Glutamatergic neuron (in vitro differentiated cells): ENCODE measurements around the gene MAPKAP1. TPM values are rescaled to one million over a fixed set of nuclear protein-coding genes. Genes with fewer than 3 reads are reported as not detected.

Experiments used
- DNase-seq: peaks from one replicate; pipeline ENCODE4 v3.0.0; 2022
- H3K27ac Mint-ChIP-seq: one replicate; pipeline ENCODE4 v1.8.0; 2020; ENCODE audit warnings: mild to moderate bottlenecking, mixed read lengths, inconsistent platforms; ENCODE audit not compliant: unreplicated experiment
- H3K27me3 Mint-ChIP-seq: one replicate; pipeline ENCODE4 v1.8.0; 2020; ENCODE audit warnings: mild to moderate bottlenecking, moderate library complexity, mixed read lengths, inconsistent platforms; ENCODE audit not compliant: unreplicated experiment
- H3K36me3 Mint-ChIP-seq: one replicate; pipeline ENCODE4 v1.8.0; 2020; ENCODE audit warnings: mild to moderate bottlenecking, mixed read lengths, inconsistent platforms; ENCODE audit not compliant: unreplicated experiment
- H3K4me1 Mint-ChIP-seq: one replicate; pipeline ENCODE4 v1.8.0; 2020; ENCODE audit warnings: mild to moderate bottlenecking, low read depth, mixed read lengths, inconsistent platforms; ENCODE audit not compliant: unreplicated experiment
- H3K4me3 Mint-ChIP-seq: one replicate; pipeline ENCODE4 v1.8.0; 2020; ENCODE audit warnings: mild to moderate bottlenecking, mixed read lengths, inconsistent platforms; ENCODE audit not compliant: unreplicated experiment
- H3K9me3 Mint-ChIP-seq: one replicate; pipeline ENCODE4 v1.8.0; 2020; ENCODE audit warnings: mild to moderate bottlenecking, moderate library complexity, mixed read lengths, inconsistent platforms; ENCODE audit not compliant: unreplicated experiment
- total RNA-seq: library from RNA; stranded (reverse); fragmentation: NEBNext Ultra II Directional; extraction: Animal tissue kit (Norgen Biotek cat#: 25700); gene quantifications from one replicate; pipeline ENCODE4 v1.2.1, GENCODE V29; 2021; ENCODE audit not compliant: unreplicated experiment
- TF ChIP-seq, protein P1 (sequence below): fragments of 200-600 bp; sonication (generic); IDR thresholded peaks from one replicate; pipeline ENCODE4 v1.5.0; 2021; ENCODE audit not compliant: partially characterized antibody, unreplicated experiment

The MAPKAP1 gene
- total RNA-seq, 1 donor from 2014 or later: 59.6 TPM

GRCh38 chr9:125632321-125633115, 74.5 kb downstream of the MAPKAP1 start:
- Mint-ChIP-seq H3K27ac (no peak overlapping the region), H3K36me3 (no peaks in the 10 kb centered on the region), H3K4me3 (no peak overlapping the region), H3K9me3 (peaks cover 3% of the 10 kb centered on the region), H3K4me1 (peaks cover 25% of the 10 kb centered on the region), H3K27me3 (peaks cover 4% of the 10 kb centered on the region)
- DNase-seq: no peak
- TF ChIP-seq, protein P1, sequence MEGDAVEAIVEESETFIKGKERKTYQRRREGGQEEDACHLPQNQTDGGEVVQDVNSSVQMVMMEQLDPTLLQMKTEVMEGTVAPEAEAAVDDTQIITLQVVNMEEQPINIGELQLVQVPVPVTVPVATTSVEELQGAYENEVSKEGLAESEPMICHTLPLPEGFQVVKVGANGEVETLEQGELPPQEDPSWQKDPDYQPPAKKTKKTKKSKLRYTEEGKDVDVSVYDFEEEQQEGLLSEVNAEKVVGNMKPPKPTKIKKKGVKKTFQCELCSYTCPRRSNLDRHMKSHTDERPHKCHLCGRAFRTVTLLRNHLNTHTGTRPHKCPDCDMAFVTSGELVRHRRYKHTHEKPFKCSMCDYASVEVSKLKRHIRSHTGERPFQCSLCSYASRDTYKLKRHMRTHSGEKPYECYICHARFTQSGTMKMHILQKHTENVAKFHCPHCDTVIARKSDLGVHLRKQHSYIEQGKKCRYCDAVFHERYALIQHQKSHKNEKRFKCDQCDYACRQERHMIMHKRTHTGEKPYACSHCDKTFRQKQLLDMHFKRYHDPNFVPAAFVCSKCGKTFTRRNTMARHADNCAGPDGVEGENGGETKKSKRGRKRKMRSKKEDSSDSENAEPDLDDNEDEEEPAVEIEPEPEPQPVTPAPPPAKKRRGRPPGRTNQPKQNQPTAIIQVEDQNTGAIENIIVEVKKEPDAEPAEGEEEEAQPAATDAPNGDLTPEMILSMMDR: no peak

- DNase-seq: no peak
- H3K4me3 Mint-ChIP-seq: no peak overlapping the region
- peaks cover 3% of the 10 kb centered on the region for H3K9me3 Mint-ChIP-seq
- TF ChIP-seq, protein P1: peak; percentile 63
- peak overlapping the region; percentile 30 for H3K27ac Mint-ChIP-seq
- peaks cover 23% of the 10 kb centered on the region for H3K4me1 Mint-ChIP-seq
- H3K36me3 Mint-ChIP-seq: no peaks in the 10 kb centered on the region
- peaks cover 4% of the 10 kb centered on the region for H3K27me3 Mint-ChIP-seq
Observed at GRCh38 chr9:125631391-125632085, 75.5 kb downstream of the MAPKAP1 start.

DNA sequence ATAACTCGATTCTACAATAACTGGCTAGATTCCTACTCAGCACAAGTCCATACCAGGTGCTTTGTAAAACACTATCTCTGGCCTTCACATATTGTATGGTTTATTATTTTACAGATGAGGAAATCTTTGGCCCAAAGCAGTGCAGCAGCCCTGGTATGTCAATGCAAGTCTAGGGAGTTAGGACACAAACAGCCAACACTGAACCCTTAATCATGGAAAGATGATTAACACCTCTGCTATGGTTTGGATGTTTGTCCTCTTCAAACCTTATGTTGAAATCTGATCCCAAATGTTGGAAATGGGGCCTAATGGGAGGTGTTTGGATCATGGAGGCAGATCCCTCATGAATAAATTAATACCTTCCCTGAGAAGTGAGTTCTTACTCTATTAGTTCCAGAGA, 76.6 kb downstream of the MAPKAP1 start:
- no peaks in the 10 kb centered on the region for H3K27me3 Mint-ChIP-seq
- TF ChIP-seq, protein P1: no peak
- peaks cover 14% of the 10 kb centered on the region for H3K4me1 Mint-ChIP-seq
- DNase-seq: no peak
- H3K27ac Mint-ChIP-seq: no peak overlapping the region
- no peak overlapping the region for H3K4me3 Mint-ChIP-seq
- no peaks in the 10 kb centered on the region for H3K9me3 Mint-ChIP-seq
- no peaks in the 10 kb centered on the region for H3K36me3 Mint-ChIP-seq

DNA sequence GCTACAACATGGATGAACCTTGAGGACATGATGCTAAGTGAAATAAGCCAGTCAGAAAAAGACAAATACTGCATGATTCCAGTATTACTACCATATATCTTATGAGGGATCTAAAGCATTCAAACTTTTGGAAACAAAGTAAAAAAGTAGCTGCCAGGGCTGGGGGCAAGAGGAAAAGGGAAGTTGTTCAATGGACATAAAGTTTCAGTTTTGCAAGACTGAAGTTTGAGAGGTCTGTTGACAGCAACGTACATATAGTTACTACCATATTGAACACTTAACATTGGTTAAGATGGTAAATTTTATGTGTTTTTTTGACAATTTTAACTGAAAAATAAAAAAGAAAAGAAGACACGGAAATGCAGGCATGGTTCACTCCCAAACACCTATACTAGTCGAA, 77.6 kb downstream of the MAPKAP1 start:
- Mint-ChIP-seq H3K27ac (no peak overlapping the region), H3K9me3 (no peaks in the 10 kb centered on the region), H3K27me3 (peaks cover 1% of the 10 kb centered on the region), H3K4me3 (no peak overlapping the region), H3K4me1 (peaks cover 8% of the 10 kb centered on the region), H3K36me3 (no peaks in the 10 kb centered on the region)
- no peak for DNase-seq
- TF ChIP-seq, protein P1: no peak

DNA sequence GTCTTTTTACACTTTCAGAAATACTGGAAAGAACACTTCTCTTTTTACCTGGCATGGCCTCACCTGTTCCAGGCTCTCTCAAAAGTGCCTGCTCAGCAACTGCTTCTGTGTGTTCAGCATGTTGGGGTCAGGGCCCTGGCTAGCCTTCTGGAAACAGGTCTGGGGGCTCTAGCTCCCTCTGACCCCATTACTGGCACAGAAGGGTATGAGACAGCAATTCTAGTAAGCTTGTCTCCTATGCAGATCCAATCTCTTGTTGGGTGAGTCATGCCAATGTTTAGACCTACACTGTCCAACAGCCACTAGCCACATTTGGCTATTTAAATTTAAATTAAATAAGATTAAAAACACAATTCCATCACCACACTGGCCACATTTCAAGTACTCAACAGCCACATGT, 80.8 kb downstream of the MAPKAP1 start:
- TF ChIP-seq, protein P1: no peak
- DNase-seq: no peak
- Mint-ChIP-seq H3K36me3 (peaks cover 5% of the 10 kb centered on the region), H3K4me3 (no peak overlapping the region), H3K9me3 (peaks cover 5% of the 10 kb centered on the region), H3K27ac (no peak overlapping the region), H3K27me3 (peaks cover 1% of the 10 kb centered on the region), H3K4me1 (peaks cover 3% of the 10 kb centered on the region)
